SK-N-SH (cell line): ENCODE data around the gene NTM.

Source experiments
- CTCF ChIP-seq: fragments of 200-600 bp; sonication (generic); IDR thresholded peaks from 2 replicates; pipeline ENCODE4 v1.6.1; 2017; ENCODE audit warnings: antibody characterized with exemption, mild to moderate bottlenecking, moderate library complexity
- ELF1 ChIP-seq: IDR thresholded peaks from 2 replicates; pipeline ENCODE4 v1.4.0; 2012
- GATA2 ChIP-seq: sonication (generic); formaldehyde crosslinking; IDR thresholded peaks from 2 replicates; pipeline ENCODE4 v1.5.0; 2020; ENCODE audit warnings: mild to moderate bottlenecking, missing genetic modification reagents
- IRF3 ChIP-seq: fragments of 150-350 bp; IDR thresholded peaks from 2 replicates; pipeline ENCODE4 v1.6.1; 2016; ENCODE audit warnings: mild to moderate bottlenecking, low read depth, low read length
- MAX ChIP-seq: IDR thresholded peaks from 2 replicates; pipeline ENCODE4 v1.4.0; 2012; ENCODE audit warnings: low read depth
- POLR2AphosphoS5 ChIP-seq: IDR thresholded peaks from 2 replicates; pipeline ENCODE4 v1.6.1; 2012; ENCODE audit warnings: low read depth, low read length
- RAD21 ChIP-seq: IDR thresholded peaks from 2 replicates; pipeline ENCODE4 v1.6.1; 2012; ENCODE audit warnings: mild to moderate bottlenecking, low read length
- REST ChIP-seq: IDR thresholded peaks from 2 replicates; pipeline ENCODE4 v1.6.1; 2012; ENCODE audit warnings: mild to moderate bottlenecking, low read depth, low read length, moderate library complexity
- RFX5 ChIP-seq: IDR thresholded peaks from 2 replicates; pipeline ENCODE4 v1.6.1; 2012; ENCODE audit warnings: mild to moderate bottlenecking, improper control_type of control experiment, low read length
- RXRA ChIP-seq: IDR thresholded peaks from 2 replicates; pipeline ENCODE4 v1.4.0; 2012; ENCODE audit warnings: low read depth, mild to moderate bottlenecking, borderline replicate concordance
- USF2 ChIP-seq: fragments of 150-350 bp; IDR thresholded peaks from 2 replicates; pipeline ENCODE4 v1.6.1; 2017; ENCODE audit warnings: antibody characterized with exemption, low read length, low read depth, borderline replicate concordance
- YY1 ChIP-seq: IDR thresholded peaks from 2 replicates; pipeline ENCODE4 v1.4.0; 2012; ENCODE audit warnings: low read depth, mild to moderate bottlenecking

GRCh38 chr11:131522851-131523250 is 152.4 kb downstream of the NTM start:
- TF ChIP-seq MAX (no peak), USF2 (no peak), CTCF (no peak), IRF3 (no peak), POLR2AphosphoS5 (no peak), YY1 (no peak), REST (no peak), RAD21 (no peak), GATA2 (CRISPR knock-in tag) (no peak), ELF1 (no peak), RXRA (no peak), RFX5 (no peak)
